Thyroid gland (tissue), 4 donors: Measurements from ENCODE around the gene RAD51AP2. TPM values are rescaled to one million over a fixed set of nuclear protein-coding genes. Genes with fewer than 3 reads are reported as not detected.

Experiments used
- DNase-seq, 2 donors: peaks; one replicate each; pipeline ENCODE4 v3.0.0-alpha.2; 2019
- H3K27ac ChIP-seq, 3 donors: fragments of 200-600 bp; sonication (generic); 1 replicate in 2 of 3; 2 replicates in 1 of 3; pipeline ENCODE4 v1.5.1; 2016 to 2019; ENCODE audit warnings: mild to moderate bottlenecking in 1 of 3, moderate library complexity in 1 of 3
- H3K27me3 ChIP-seq: fragments of 200-600 bp; sonication (generic); one replicate; pipeline ENCODE4 v1.5.1; 2019
- H3K36me3 ChIP-seq, 2 donors: fragments of 200-600 bp; sonication (generic); one replicate each; pipeline ENCODE4 v1.5.1; 2016 to 2019
- H3K4me1 ChIP-seq, 2 donors: fragments of 200-600 bp; sonication (generic); one replicate each; pipeline ENCODE4 v1.5.1; 2017 to 2019
- H3K4me3 ChIP-seq, 3 donors: fragments of 200-600 bp; sonication (generic); replicated peaks in 1 of 3; 1 replicate in 2 of 3; 2 replicates in 1 of 3; pipeline ENCODE4 v1.5.1; 2016; ENCODE audit warnings: mild to moderate bottlenecking in 1 of 3
- H3K9me3 ChIP-seq: fragments of 200-600 bp; sonication (generic); one replicate; pipeline ENCODE4 v1.5.1; 2017
- POLR2A ChIP-seq, 2 donors: fragments of 450-650 bp; IDR thresholded peaks; one replicate each; pipeline ENCODE4 v1.6.1; 2017; ENCODE audit warnings: antibody characterized with exemption in 2 of 2, mild to moderate bottlenecking in 2 of 2, moderate library complexity in 1 of 2
- WGBS, 2 donors: methylation state at CpG; one replicate each; pipeline ENCODE4 v1.1.5; 2017; 5-methylcytosine and 5-hydroxymethylcytosine counted together
- intact Hi-C: fragments of 100-400 bp; cut with DNase I; formaldehyde crosslinking; loops from one replicate; pipeline ENCODE4 v1.15.1; 2023
- total RNA-seq, 4 donors: library from RNA; depleted of rRNA; stranded (reverse); fragments of >200 nt; gene quantifications; one replicate each; pipeline ENCODE4 v1.2.3, GENCODE V29; 2016
- TF ChIP-seq, protein P1 (sequence below), 6 experiments: fragments of 200-600 bp in 3 of 6; fragments of 450-650 bp in 3 of 6; sonication (generic) in 3 of 6; IDR thresholded peaks; one replicate each; pipeline ENCODE4 v1.5.1; 2016 to 2019; ENCODE audit warnings: antibody characterized with exemption in 6 of 6, mild to moderate bottlenecking in 2 of 6, inconsistent platforms in 1 of 6, moderate library complexity in 1 of 6

The RAD51AP2 gene
- total RNA-seq, 4 donors from 2014 or later: 0.11 to 0.13 TPM; not detected in 2

DNA sequence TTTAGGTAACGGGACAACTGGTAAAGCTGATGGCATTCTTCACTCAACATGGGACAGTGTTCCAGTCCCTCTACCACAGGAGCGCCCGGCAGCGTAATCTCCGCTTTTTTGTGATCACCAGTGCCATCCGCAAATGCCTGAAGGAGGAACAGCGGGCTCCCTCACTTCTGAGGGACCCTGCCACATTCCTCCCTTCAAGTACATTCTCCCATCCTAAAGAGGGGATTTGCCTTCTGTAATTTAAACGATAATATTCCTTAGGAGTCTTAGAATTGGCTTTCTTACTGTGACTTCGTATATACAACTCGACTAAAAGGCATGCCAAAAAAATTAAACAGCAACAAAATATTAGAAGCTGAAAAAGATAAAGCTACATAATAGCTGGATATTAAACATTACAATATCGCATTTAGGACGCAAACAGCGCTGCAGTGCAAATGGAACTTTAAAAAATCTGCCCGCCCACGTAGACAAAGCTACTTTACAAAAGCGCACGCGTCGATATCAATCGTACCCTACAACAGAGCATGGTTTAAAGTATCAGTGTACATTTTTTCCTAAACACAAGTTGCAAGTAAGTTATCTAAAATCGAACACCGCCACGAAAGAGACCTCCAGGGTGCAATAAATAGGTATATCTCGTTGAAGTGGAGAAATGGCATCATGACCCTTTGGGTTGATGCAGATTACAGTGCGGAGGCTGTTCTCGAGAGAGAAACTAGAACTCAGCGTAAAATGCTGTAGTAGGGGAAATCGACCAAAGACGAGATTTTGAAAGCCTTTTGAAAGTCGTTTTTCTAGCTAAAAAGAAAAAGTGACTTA is 20.0 kb upstream of the RAD51AP2 start:
- H3K4me1 ChIP-seq: no peaks in the 10 kb centered on the region
- no peaks in the 10 kb centered on the region for H3K27me3 ChIP-seq
- intact Hi-C loops: no loop called here
- TF ChIP-seq POLR2A (IDR thresholded peaks at IDR 0.05): no peak
- TF ChIP-seq, protein P1, sequence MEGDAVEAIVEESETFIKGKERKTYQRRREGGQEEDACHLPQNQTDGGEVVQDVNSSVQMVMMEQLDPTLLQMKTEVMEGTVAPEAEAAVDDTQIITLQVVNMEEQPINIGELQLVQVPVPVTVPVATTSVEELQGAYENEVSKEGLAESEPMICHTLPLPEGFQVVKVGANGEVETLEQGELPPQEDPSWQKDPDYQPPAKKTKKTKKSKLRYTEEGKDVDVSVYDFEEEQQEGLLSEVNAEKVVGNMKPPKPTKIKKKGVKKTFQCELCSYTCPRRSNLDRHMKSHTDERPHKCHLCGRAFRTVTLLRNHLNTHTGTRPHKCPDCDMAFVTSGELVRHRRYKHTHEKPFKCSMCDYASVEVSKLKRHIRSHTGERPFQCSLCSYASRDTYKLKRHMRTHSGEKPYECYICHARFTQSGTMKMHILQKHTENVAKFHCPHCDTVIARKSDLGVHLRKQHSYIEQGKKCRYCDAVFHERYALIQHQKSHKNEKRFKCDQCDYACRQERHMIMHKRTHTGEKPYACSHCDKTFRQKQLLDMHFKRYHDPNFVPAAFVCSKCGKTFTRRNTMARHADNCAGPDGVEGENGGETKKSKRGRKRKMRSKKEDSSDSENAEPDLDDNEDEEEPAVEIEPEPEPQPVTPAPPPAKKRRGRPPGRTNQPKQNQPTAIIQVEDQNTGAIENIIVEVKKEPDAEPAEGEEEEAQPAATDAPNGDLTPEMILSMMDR (IDR thresholded peaks at IDR 0.05): no peak
- no peaks in the 10 kb centered on the region for H3K9me3 ChIP-seq
- H3K36me3 ChIP-seq: no peaks in the 10 kb centered on the region
- peak overlapping the region in 2 of 3 donors; percentile 35 to 43 for H3K4me3 ChIP-seq
- H3K27ac ChIP-seq: peak overlapping the region in 2 of 3 donors; percentile 37 to 58
- 6 to 7% methylated on average over 30 of the region's 30 CpGs for WGBS, 2 donors
- no peak for DNase-seq

DNA sequence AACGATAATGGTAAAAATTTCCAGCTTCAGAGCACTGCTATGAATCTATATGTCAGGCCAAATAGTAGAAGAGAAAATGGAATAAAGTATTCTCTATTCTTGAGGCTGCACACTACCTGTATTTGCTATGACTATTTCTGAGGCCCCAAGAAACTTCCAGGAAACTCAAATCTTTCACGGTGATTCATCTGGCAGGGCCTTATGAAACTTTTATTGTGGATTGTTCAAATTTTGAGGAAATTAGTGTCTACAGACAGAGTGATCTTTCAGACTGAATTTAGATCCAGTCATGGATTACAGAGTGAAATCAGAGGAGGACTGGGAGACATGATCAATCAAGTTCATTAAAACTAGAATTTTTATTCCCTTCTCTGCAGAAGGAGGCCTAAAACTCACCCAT is 18.2 kb upstream of the RAD51AP2 start:
- no peaks in the 10 kb centered on the region for H3K36me3 ChIP-seq
- no peaks in the 10 kb centered on the region for H3K9me3 ChIP-seq
- TF ChIP-seq, protein P1 (IDR thresholded peaks at IDR 0.05): no peak
- TF ChIP-seq POLR2A (IDR thresholded peaks at IDR 0.05): no peak
- no peak overlapping the region for H3K4me3 ChIP-seq
- no peak overlapping the region for H3K27ac ChIP-seq
- no peaks in the 10 kb centered on the region for H3K4me1 ChIP-seq
- H3K27me3 ChIP-seq: no peaks in the 10 kb centered on the region
- DNase-seq: no peak
- intact Hi-C loops: no loop called here
- WGBS, 2 donors: 88 to 92% methylated on average over 2 of the region's 2 CpGs

DNA sequence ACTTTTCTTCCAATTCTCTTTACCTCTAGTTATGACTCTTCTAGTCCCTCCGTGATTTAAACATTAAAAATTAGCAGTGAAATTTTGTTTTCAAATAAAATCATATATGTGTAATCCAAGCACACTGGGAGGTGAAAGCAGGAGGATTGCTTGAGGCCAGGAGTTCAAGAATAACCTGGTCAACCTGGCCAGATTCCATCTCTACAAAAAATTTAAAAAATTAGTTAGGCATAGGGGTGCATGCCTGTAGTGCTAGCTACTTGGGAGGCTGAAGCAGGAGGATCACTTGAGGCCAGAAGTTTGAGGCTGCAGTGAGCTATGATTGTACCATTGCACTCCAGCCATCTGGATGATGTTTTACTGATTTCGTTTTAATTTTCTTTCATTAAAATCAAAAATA is 15.3 kb upstream of the RAD51AP2 start:
- WGBS, 2 donors: 85 to 91% methylated on average over 2 of the region's 2 CpGs
- Histone ChIP-seq H3K27me3 (no peaks in the 10 kb centered on the region), H3K36me3 (no peaks in the 10 kb centered on the region), H3K4me1 (no peaks in the 10 kb centered on the region), H3K9me3 (no peaks in the 10 kb centered on the region), H3K4me3 (no peak overlapping the region), H3K27ac (no peak overlapping the region)
- TF ChIP-seq, protein P1 (IDR thresholded peaks at IDR 0.05): no peak
- no peak for TF ChIP-seq POLR2A (IDR thresholded peaks at IDR 0.05)
- DNase-seq: no peak
- intact Hi-C loops: no loop called here

DNA sequence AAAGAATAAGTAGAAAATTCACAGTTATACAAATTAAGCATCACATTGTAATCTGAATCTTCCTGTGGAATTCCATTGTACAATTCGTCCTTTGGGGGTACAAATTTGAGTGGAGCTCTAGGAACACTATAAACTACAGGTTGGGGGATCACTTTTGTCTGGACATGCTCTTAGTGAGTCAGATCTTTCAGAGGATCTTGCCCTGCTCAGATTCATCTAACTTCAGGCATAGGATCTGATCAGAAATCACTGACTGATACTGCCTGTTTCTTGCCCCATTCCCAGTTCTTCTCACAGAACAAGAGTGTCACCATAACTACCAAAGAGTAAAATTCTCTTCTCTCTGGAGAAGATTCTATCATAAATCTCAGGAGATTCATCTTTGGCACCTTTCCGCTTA is 11.5 kb upstream of the RAD51AP2 start:
- Histone ChIP-seq H3K4me1 (no peaks in the 10 kb centered on the region), H3K9me3 (no peaks in the 10 kb centered on the region), H3K27me3 (no peaks in the 10 kb centered on the region), H3K36me3 (no peaks in the 10 kb centered on the region), H3K27ac (no peak overlapping the region), H3K4me3 (no peak overlapping the region)
- intact Hi-C loops: no loop called here
- no peak for DNase-seq
- no peak for TF ChIP-seq POLR2A (IDR thresholded peaks at IDR 0.05)
- TF ChIP-seq, protein P1 (IDR thresholded peaks at IDR 0.05): no peak
- 80 to 84% methylated on average over 2 of the region's 2 CpGs for WGBS, 2 donors

DNA sequence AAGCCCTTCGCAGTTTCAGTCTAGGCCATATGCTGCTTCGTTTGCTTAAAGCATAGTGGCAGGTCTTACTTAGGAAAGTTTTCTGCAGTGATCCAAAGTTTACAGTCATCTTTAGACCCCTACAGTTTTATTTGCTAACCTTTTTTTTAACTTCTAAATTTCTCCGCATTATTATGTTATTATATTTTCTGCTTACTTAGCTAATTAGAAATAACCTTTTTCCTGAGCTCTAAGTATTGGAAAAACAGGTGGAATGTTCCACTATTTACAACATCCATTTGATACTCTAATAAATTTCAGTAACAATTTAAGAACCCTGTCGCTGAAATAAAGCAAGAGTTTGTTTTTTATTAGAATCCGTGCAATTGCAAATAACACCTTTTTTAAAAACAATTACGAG is 4.1 kb upstream of the RAD51AP2 start:
- 84 to 91% methylated on average over 6 of the region's 6 CpGs for WGBS, 2 donors
- no peak overlapping the region for H3K27ac ChIP-seq
- no peaks in the 10 kb centered on the region for H3K36me3 ChIP-seq
- intact Hi-C loops: no loop called here
- DNase-seq: no peak
- peaks cover 5% of the 10 kb centered on the region in 2 donors for H3K4me1 ChIP-seq
- no peak for TF ChIP-seq POLR2A (IDR thresholded peaks at IDR 0.05)
- TF ChIP-seq, protein P1 (IDR thresholded peaks at IDR 0.05): no peak
- no peaks in the 10 kb centered on the region for H3K9me3 ChIP-seq
- no peaks in the 10 kb centered on the region for H3K27me3 ChIP-seq
- H3K4me3 ChIP-seq: no peak overlapping the region
